Epithelial cell of proximal tubule (primary cell): Measurements from ENCODE around the gene CLTC. TPM values are rescaled to one million over a fixed set of nuclear protein-coding genes. Genes with fewer than 3 reads are reported as not detected.

Source experiments
- DNase-seq: peaks from one replicate; pipeline ENCODE4 v3.0.0-alpha.2; 2011; ENCODE audit warnings: low read depth
- H3K4me3 ChIP-seq: 2 replicates; pipeline ENCODE4 v1.5.1; 2011; ENCODE audit warnings: low read depth, mild to moderate bottlenecking, low read length
- total RNA-seq: library from RNA; depleted of rRNA; stranded (reverse); fragments of >200 nt; gene quantifications from 2 replicates; pipeline ENCODE4 v1.2.3, GENCODE V29; 2015
- TF ChIP-seq, protein P1 (sequence below): conservative IDR thresholded peaks from 2 replicates; pipeline ENCODE4 v1.5.1; 2012; ENCODE audit warnings: low read depth, mild to moderate bottlenecking, low read length

Gene CLTC
- total RNA-seq, 1 donor from 2014 or later, result 243 TPM

GRCh38 chr17:59633658-59634359, 14.1 kb downstream of the CLTC start:
- no peak overlapping the region for H3K4me3 ChIP-seq
- TF ChIP-seq, protein P1, sequence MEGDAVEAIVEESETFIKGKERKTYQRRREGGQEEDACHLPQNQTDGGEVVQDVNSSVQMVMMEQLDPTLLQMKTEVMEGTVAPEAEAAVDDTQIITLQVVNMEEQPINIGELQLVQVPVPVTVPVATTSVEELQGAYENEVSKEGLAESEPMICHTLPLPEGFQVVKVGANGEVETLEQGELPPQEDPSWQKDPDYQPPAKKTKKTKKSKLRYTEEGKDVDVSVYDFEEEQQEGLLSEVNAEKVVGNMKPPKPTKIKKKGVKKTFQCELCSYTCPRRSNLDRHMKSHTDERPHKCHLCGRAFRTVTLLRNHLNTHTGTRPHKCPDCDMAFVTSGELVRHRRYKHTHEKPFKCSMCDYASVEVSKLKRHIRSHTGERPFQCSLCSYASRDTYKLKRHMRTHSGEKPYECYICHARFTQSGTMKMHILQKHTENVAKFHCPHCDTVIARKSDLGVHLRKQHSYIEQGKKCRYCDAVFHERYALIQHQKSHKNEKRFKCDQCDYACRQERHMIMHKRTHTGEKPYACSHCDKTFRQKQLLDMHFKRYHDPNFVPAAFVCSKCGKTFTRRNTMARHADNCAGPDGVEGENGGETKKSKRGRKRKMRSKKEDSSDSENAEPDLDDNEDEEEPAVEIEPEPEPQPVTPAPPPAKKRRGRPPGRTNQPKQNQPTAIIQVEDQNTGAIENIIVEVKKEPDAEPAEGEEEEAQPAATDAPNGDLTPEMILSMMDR, result no peak
- DNase-seq, result no peak

- no peak for DNase-seq
- H3K4me3 ChIP-seq, result no peak overlapping the region
- TF ChIP-seq, protein P1, result no peak
Measured at GRCh38 chr17:59634632-59635541, 15.2 kb downstream of the CLTC start.

- TF ChIP-seq, protein P1, result no peak
- no peak for DNase-seq
- no peak overlapping the region for H3K4me3 ChIP-seq
Measured at GRCh38 chr17:59637611-59638310, 18.1 kb downstream of the CLTC start.

DNA sequence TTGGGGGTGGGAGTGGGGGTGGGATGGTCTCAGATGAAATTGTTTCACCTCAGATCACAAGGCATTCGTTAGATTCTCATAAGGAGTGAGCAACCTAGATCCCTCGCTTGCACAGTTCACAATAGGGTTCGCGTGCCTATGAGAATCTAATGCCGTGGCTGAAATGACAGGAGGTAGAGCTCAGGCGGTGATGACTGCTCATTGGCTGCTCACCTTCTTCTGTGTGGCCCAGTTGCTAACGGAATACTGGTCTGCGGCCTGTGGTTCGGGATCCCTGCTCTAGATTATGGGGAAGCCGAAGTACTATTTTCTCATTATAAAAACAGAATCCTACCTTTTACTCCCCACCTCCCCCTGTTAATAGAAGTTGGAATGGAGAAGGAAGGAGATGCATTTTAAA, 18.9 kb downstream of the CLTC start:
- DNase-seq, result no peak
- TF ChIP-seq, protein P1, result no peak
- no peak overlapping the region for H3K4me3 ChIP-seq

- DNase-seq, result no peak
- no peak overlapping the region for H3K4me3 ChIP-seq
- TF ChIP-seq, protein P1, result no peak
Measured at GRCh38 chr17:59641799-59642484, 22.2 kb downstream of the CLTC start.

- no peak overlapping the region for H3K4me3 ChIP-seq
- DNase-seq, result no peak
- TF ChIP-seq, protein P1, result no peak
Measured at GRCh38 chr17:59642565-59642964, 22.9 kb downstream of the CLTC start.
